ENCODE measurements around the gene SHC2. TPM values are rescaled to one million over a fixed set of nuclear protein-coding genes. Genes with fewer than 3 reads are reported as not detected.

Gene SHC2
- total and polyA plus RNA-seq, 2 donors (not counting 3 experiments of a cell fraction or from before 2014, with no cell fraction given): 7.5 to 11.8 TPM

DNA sequence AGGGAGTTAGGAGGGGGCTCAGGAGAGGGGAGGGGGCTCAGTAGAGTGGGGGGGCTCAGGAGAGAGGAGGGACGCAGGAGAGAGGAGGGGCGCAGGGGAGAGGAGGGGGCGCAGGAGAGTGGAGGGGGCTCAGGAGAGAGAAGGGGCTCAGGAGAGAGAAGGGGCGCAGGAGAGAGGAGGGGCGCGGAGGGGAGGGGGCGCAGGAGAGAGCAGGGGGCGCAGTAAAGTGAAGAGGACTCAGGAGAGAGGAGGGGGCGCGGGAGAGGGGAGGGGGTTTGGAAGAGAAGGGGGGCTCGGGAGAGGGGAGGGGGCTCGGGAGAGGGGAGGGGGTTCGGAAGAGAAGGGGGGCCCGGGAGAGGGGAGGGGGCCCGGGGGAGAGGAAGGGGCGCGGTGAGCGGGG lies 36.2 kb upstream of the SHC2 start:
- H3K4me2 ChIP-seq (ENCODE audit: insufficient read depth, low read length): no peak overlapping the region
- no peaks in the 10 kb centered on the region for H3K36me3 ChIP-seq (ENCODE audit: control insufficient read depth in 2 of 2, extremely low read depth in 1 of 2, insufficient read depth in 2 of 2, low read length in 2 of 2)
- intact Hi-C loops (cut with micrococcal nuclease): no loop called here
- BruUV-seq (replicated peaks): no TSS peak
- no peaks in the 10 kb centered on the region for H3K79me2 ChIP-seq (ENCODE audit: control insufficient read depth, insufficient read depth, low read length)
- CTCF ChIA-PET: no interaction called here
- DNase-seq (ENCODE audit: low read depth, low spot score) (no peak), FAIRE-seq (no peak)
- H3K9me3 ChIP-seq (replicated peaks; ENCODE audit: control insufficient read depth, insufficient read depth, low read length): no peaks in the 10 kb centered on the region
- no peaks in the 10 kb centered on the region for H3K4me1 ChIP-seq (ENCODE audit: control insufficient read depth, extremely low read depth, insufficient read depth, low read length)
- H2AFZ ChIP-seq (ENCODE audit: low read depth, low read length): no peak overlapping the region
- H3K27ac ChIP-seq (ENCODE audit: insufficient read depth, low read depth, low read length): no peak overlapping the region
- no peak overlapping the region for H3K4me3 ChIP-seq (replicated peaks in 1 of 3; ENCODE audit: insufficient read depth in 1 of 3, low read depth in 1 of 3, low read length in 3 of 3)
- POLR2A ChIA-PET: no interaction called here
- H3K9me1 ChIP-seq (replicated peaks; ENCODE audit: control insufficient read depth, extremely low read depth, insufficient read depth, low read length): no peaks in the 10 kb centered on the region
- H3K9ac ChIP-seq (replicated peaks; ENCODE audit: extremely low read depth, insufficient read depth, low read length): no peak overlapping the region
- H3K27me3 ChIP-seq (ENCODE audit: control insufficient read depth in 2 of 2, insufficient read depth in 2 of 2, low read length in 2 of 2): peaks cover 9 to 12% of the 10 kb centered on the region in 2 experiments
- no peaks in the 10 kb centered on the region for H4K20me1 ChIP-seq (replicated peaks; ENCODE audit: control insufficient read depth, extremely low read depth, insufficient read depth, low read length)
- no peak for TF ChIP-seq GATA2 (IDR thresholded peaks at IDR 0.05; ENCODE audit: insufficient read depth, insufficient read length, low read depth, low read length)
- TF ChIP-seq MYC (IDR thresholded peaks at IDR 0.05; ENCODE audit: low read depth, low read length): no peak
- no peak for TF ChIP-seq POLR2AphosphoS5 (IDR thresholded peaks at IDR 0.05; ENCODE audit: insufficient read depth, low read depth, low read length)
- TF ChIP-seq, protein P1, sequence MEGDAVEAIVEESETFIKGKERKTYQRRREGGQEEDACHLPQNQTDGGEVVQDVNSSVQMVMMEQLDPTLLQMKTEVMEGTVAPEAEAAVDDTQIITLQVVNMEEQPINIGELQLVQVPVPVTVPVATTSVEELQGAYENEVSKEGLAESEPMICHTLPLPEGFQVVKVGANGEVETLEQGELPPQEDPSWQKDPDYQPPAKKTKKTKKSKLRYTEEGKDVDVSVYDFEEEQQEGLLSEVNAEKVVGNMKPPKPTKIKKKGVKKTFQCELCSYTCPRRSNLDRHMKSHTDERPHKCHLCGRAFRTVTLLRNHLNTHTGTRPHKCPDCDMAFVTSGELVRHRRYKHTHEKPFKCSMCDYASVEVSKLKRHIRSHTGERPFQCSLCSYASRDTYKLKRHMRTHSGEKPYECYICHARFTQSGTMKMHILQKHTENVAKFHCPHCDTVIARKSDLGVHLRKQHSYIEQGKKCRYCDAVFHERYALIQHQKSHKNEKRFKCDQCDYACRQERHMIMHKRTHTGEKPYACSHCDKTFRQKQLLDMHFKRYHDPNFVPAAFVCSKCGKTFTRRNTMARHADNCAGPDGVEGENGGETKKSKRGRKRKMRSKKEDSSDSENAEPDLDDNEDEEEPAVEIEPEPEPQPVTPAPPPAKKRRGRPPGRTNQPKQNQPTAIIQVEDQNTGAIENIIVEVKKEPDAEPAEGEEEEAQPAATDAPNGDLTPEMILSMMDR (IDR thresholded peaks at IDR 0.05; ENCODE audit: extremely low read depth in 1 of 2, insufficient read depth in 1 of 2, low read depth in 1 of 2, low read length in 2 of 2): no peak
- TF ChIP-seq POLR2A (IDR thresholded peaks at IDR 0.05; ENCODE audit: low read depth, low read length): no peak
- TF ChIP-seq FOS (IDR thresholded peaks at IDR 0.05; ENCODE audit: borderline replicate concordance, insufficient read depth, low read length): no peak
- no peak for TF ChIP-seq MAX (IDR thresholded peaks at IDR 0.05; ENCODE audit: insufficient read depth, insufficient read length)
- no peak for TF ChIP-seq JUN (IDR thresholded peaks at IDR 0.05; ENCODE audit: borderline replicate concordance, insufficient read depth, insufficient read length, low read depth)
- no peak for TF ChIP-seq EZH2 (IDR thresholded peaks at IDR 0.05; ENCODE audit: borderline replicate concordance, low read depth, low read length, severe bottlenecking)
- dilution Hi-C loops (cut with MboI; ENCODE audit: extremely low pct_ligation_motif_present, low sequenced_read_pairs): no loop called here

Measured in endothelial cell of umbilical vein (primary cell).